PC-3 (cell line): ENCODE data around the gene OR10T2.

Experiments
- EZH2 ChIP-seq: fragments of 300-600 bp; sonication (generic); IDR thresholded peaks from one replicate; pipeline ENCODE4 v1.6.1; 2017; ENCODE audit warnings: antibody characterized with exemption, mild to moderate bottlenecking, low read length; ENCODE audit not compliant: unreplicated experiment
- EZH2phosphoT487 ChIP-seq: fragments of 300-600 bp; sonication (generic); IDR thresholded peaks from 2 replicates; pipeline ENCODE4 v1.6.1; 2018; ENCODE audit warnings: mild to moderate bottlenecking, antibody characterized with exemption, low read length, borderline replicate concordance
- TF ChIP-seq, protein P1 (sequence below): fragments of 300-600 bp; sonication (generic); conservative IDR thresholded peaks from 2 replicates; pipeline ENCODE4 v1.5.1; 2017; ENCODE audit warnings: antibody characterized with exemption, low read depth, mild to moderate bottlenecking, low read length

DNA sequence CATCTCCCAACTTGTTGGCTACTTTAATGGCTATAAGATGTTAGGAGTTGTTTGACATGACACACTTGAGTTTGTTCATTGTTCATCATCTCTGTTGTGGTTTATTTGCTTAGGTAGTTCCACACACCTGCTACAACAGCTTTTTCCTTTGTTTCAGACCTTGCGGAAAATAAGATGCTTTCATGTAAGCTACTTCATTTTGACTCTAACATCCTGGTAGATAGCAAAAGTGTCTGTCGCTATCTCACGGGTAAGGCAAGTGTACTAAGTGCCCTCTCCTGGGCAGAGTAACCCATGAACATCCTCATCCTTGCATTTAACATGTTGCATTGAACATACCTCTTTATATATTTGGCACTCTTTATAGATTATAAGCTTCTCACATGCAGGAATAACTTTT, 1.6 kb upstream of the OR10T2 start:
- TF ChIP-seq, protein P1, sequence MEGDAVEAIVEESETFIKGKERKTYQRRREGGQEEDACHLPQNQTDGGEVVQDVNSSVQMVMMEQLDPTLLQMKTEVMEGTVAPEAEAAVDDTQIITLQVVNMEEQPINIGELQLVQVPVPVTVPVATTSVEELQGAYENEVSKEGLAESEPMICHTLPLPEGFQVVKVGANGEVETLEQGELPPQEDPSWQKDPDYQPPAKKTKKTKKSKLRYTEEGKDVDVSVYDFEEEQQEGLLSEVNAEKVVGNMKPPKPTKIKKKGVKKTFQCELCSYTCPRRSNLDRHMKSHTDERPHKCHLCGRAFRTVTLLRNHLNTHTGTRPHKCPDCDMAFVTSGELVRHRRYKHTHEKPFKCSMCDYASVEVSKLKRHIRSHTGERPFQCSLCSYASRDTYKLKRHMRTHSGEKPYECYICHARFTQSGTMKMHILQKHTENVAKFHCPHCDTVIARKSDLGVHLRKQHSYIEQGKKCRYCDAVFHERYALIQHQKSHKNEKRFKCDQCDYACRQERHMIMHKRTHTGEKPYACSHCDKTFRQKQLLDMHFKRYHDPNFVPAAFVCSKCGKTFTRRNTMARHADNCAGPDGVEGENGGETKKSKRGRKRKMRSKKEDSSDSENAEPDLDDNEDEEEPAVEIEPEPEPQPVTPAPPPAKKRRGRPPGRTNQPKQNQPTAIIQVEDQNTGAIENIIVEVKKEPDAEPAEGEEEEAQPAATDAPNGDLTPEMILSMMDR: no peak
- TF ChIP-seq EZH2: no peak
- no peak for TF ChIP-seq EZH2phosphoT487
